K562 (cell line): ENCODE measurements around the gene DCST1. TPM values are rescaled to one million over a fixed set of nuclear protein-coding genes. Genes with fewer than 3 reads are reported as not detected.

Experiments
- ARID2 ChIP-seq: fragments of 450-650 bp; IDR thresholded peaks from 2 replicates; pipeline ENCODE4 v1.6.1; 2017; ENCODE audit warnings: antibody characterized with exemption, mild to moderate bottlenecking
- ATF2 ChIP-seq: sonication (generic); formaldehyde crosslinking; IDR thresholded peaks from 2 replicates; pipeline ENCODE4 v1.8.1; 2022; ENCODE audit warnings: missing genetic modification reagents
- HCFC1 ChIP-seq: IDR thresholded peaks from 2 replicates; pipeline ENCODE4 v1.6.1; 2012; ENCODE audit warnings: low read depth, low read length, improper control_type of control experiment
- HDAC8 ChIP-seq: fragments of 450-650 bp; IDR thresholded peaks from 2 replicates; pipeline ENCODE4 v1.6.1; 2016; ENCODE audit warnings: mild to moderate bottlenecking, missing genetic modification characterization, moderate library complexity, missing compliant biosample characterization
- IRF2 ChIP-seq: sonication (generic); formaldehyde crosslinking; IDR thresholded peaks from 2 replicates; pipeline ENCODE4 v1.8.1; 2022; ENCODE audit warnings: mild to moderate bottlenecking, missing genetic modification reagents
- KHSRP ChIP-seq: fragments of 450-650 bp; IDR thresholded peaks from 2 replicates; pipeline ENCODE4 v1.6.1; 2017
- KLF1 ChIP-seq: fragments of 450-650 bp; IDR thresholded peaks from 2 replicates; pipeline ENCODE4 v1.6.1; 2016; ENCODE audit warnings: missing genetic modification characterization, missing compliant biosample characterization
- MIER1 ChIP-seq: fragments of 450-650 bp; IDR thresholded peaks from 2 replicates; pipeline ENCODE4 v1.6.1; 2016; ENCODE audit warnings: antibody characterized with exemption, mild to moderate bottlenecking, low read depth
- NBN ChIP-seq: fragments of 450-650 bp; IDR thresholded peaks from 2 replicates; pipeline ENCODE4 v1.6.1; 2016; ENCODE audit warnings: low read depth, mild to moderate bottlenecking
- NFXL1 ChIP-seq: fragments of 450-650 bp; formaldehyde crosslinking; IDR thresholded peaks from 2 replicates; pipeline ENCODE4 v1.4.0; 2021; ENCODE audit warnings: mild to moderate bottlenecking
- NR2C1 ChIP-seq, 2 experiments: fragments of 450-650 bp; IDR thresholded peaks; 2 replicates each; pipeline ENCODE4 v1.6.1; 2017; ENCODE audit warnings: mild to moderate bottlenecking in 2 of 2, antibody characterized with exemption in 1 of 2, inconsistent platforms in 1 of 2, missing compliant biosample characterization in 1 of 2, missing genetic modification characterization in 1 of 2
- PHTF2 ChIP-seq: fragments of 250-450 bp; sonication (Bioruptor Pico); IDR thresholded peaks from 2 replicates; pipeline ENCODE4 v1.5.0; 2021; ENCODE audit warnings: mild to moderate bottlenecking
- RCOR1 ChIP-seq, 2 experiments: IDR thresholded peaks; 2 replicates each; pipeline ENCODE4 v1.6.1; 2012; ENCODE audit warnings: low read depth in 2 of 2, low read length in 2 of 2, borderline replicate concordance in 1 of 2, improper control_type of control experiment in 1 of 2
- RNF219 ChIP-seq: fragments of 250-450 bp; sonication (Bioruptor Pico); IDR thresholded peaks from 2 replicates; pipeline ENCODE4 v1.5.0; 2022; ENCODE audit warnings: mild to moderate bottlenecking
- SNIP1 ChIP-seq: fragments of 450-650 bp; IDR thresholded peaks from 2 replicates; pipeline ENCODE4 v1.7.1; 2017; ENCODE audit warnings: low read depth, mild to moderate bottlenecking
- YY1 ChIP-seq, 3 experiments: IDR thresholded peaks; 2 replicates each; pipeline ENCODE4 v1.6.1; 2011; ENCODE audit warnings: low read length in 2 of 3, mild to moderate bottlenecking in 2 of 3, moderate library complexity in 2 of 3, borderline replicate concordance in 1 of 3, control low read depth in 1 of 3, low read depth in 1 of 3; ENCODE audit not compliant: insufficient read depth in 3 of 3, insufficient replicate concordance in 2 of 3, control insufficient read depth in 1 of 3, insufficient read length in 1 of 3; ENCODE audit errors: extremely low read depth in 1 of 3
- ZBTB11 ChIP-seq, 3 experiments: fragments of 200-800 bp in 1 of 3; fragments of 250-450 bp in 1 of 3; fragments of 450-650 bp in 1 of 3; sonication (Bioruptor Pico) in 1 of 3; sonication (Bioruptor generic) in 1 of 3; formaldehyde crosslinking in 1 of 3; IDR thresholded peaks; 2 replicates each; pipeline versions ENCODE4 v1.6.1 to v1.8.0; 2016 to 2022; ENCODE audit warnings: mild to moderate bottlenecking in 2 of 3, missing genetic modification characterization in 2 of 3, missing compliant biosample characterization in 1 of 3, moderate library complexity in 1 of 3
- ZFP36 ChIP-seq: fragments of 150-350 bp; IDR thresholded peaks from 2 replicates; pipeline ENCODE4 v1.6.1; 2018; ENCODE audit warnings: low read length, low read depth; ENCODE audit not compliant: partially characterized antibody
- polyA plus RNA-seq, 8 experiments: library from polyadenylated mRNA; depleted of rRNA in 4 of 8; stranded (reverse) in 5 of 8; unstranded in 3 of 8; fragments of >200 nt; fragmentation: Nextera tagmentation in 2 of 8; fragmentation: Illumina TruSeq in 1 of 8; extraction: Ambion mirVana in 2 of 8; extraction: Trizol in 1 of 8; gene quantifications; 2 replicates each; pipeline versions ENCODE4 v1.2.1 to v1.2.3, GENCODE V29; 2011 to 2014; ENCODE audit warnings: inconsistent platforms in 1 of 8, missing spikeins in 1 of 8
- total RNA-seq, 7 experiments: library from RNA; depleted of rRNA in 6 of 7; stranded (reverse); fragments of >200 nt in 6 of 7; fragmentation: Illumina TruSeq in 2 of 7; extraction: Trizol in 2 of 7; gene quantifications; 2 replicates each; pipeline versions ENCODE4 v1.2.1 to v1.2.3, GENCODE V29; 2011 to 2021; ENCODE audit warnings: low replicate concordance in 1 of 7

The DCST1 gene
- total and polyA plus RNA-seq, 9 of the 15 experiments (the other 6 are each of a cell fraction or from before 2014, with no cell fraction given) = not detected

GRCh38 chr1:155012776-155013602, 20.6 kb upstream of the DCST1 start (continued):
- TF ChIP-seq SNIP1 (no peak), ARID2 (no peak), YY1 (IDR thresholded peaks at IDR 0.05; ENCODE audit: borderline replicate concordance in 1 of 3, control insufficient read depth in 1 of 3, extremely low read depth in 1 of 3, insufficient read depth in 3 of 3, insufficient read length in 1 of 3, insufficient replicate concordance in 2 of 3, low read depth in 1 of 3, low read length in 2 of 3) (peak in 1 of 3 experiments; percentile 46), ATF2 (CRISPR knock-in tag) (no peak), HDAC8 (tag) (no peak), NR2C1 (IDR thresholded peaks at IDR 0.05) (no peak), NR2C1 (tag; IDR thresholded peaks at IDR 0.05) (peak; percentile 54; the same call in 1 of the 2 replicates), HCFC1 (no peak), NFXL1 (CRISPR knock-in tag) (no peak), RNF219 (CRISPR knock-in tag) (no peak), PHTF2 (CRISPR knock-in tag) (no peak), ZFP36 (no peak), IRF2 (CRISPR knock-in tag) (no peak), KLF1 (tag) (no peak), ZBTB11 (CRISPR knock-in tag; IDR thresholded peaks at IDR 0.05) (no peak), KHSRP (no peak), RCOR1 (IDR thresholded peaks at IDR 0.05; ENCODE audit: borderline replicate concordance in 1 of 2, low read depth in 2 of 2, low read length in 2 of 2) (peak in 1 of 2 experiments; percentile 40; a peak in 1 of 4 replicates), NBN (no peak), MIER1 (no peak)
